HG03521 (cell line): Measurements from ENCODE around the gene TPSG1.
"Not testable (repeated sequence)": the region's sequence is repeated elsewhere in the genome, so short reads cannot be mapped to it uniquely, and the experiment has no call there.

Experiments used
- ATAC-seq: cut with Tn5 transposase; IDR thresholded peaks from one replicate; pipeline ENCODE4 v1.9.1; 2021; ENCODE audit warnings: mild to moderate bottlenecking, moderate library complexity; ENCODE audit not compliant: unreplicated experiment

Gene TPSG1

DNA sequence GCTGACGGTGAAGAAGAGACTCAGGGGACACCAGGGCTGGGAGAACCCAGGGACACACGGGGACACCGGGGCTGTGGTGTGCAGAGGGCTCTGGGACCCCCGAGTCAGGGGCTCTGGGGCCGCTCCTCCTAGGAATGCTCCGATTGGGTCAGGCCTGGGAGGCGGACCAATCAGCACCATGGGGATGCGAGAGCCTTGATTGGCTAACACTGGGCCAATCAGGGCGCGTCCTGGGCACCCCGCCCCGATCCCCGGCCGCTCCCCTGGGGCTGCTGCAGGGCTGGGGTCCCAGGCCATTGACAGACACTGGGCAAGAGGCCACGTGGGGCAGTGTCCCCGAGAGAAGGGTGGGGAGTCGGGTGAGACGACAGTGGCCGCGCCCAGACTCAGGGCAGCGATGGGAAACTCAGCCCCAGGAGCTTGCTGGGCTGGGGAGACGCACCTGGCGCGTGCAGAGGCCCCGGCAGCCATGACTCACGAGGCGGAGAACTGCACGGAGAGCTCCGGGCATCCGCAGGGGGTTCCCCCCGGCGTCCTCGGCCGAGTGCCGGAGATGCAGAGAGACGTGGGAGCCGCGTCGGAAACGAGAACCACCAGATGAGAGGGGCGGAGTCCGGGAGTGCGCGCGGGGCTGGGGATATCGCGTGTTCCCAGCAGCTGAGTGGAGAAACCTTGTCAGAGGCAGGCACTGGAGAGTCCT, 7.1 kb upstream of the TPSG1 start:
- ATAC-seq, result not testable (repeated sequence)

DNA sequence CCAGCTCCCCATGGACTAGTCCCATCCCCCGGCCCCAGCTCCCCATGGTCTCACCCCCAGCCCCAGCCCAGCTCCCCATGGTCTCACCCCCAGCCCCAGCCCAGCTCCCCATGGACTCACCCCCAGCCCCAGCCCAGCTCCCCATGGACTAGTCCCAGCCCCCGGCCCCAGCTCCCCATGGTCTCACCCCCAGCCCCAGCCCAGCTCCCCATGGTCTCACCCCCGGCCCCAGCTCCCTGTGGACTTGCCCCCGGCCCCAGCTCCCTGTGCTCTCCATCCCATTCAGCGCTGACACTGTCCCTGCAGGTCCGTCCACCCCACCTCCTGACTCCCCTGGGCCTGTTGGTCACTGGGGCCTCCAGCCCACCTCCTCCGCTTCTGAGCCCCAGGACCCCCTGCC, 6.2 kb upstream of the TPSG1 start:
- not testable (repeated sequence) for ATAC-seq

- ATAC-seq, result not testable (repeated sequence)
These were observed 5.6 kb upstream of the TPSG1 start for GRCh38 chr16:1230471-1231212.

DNA sequence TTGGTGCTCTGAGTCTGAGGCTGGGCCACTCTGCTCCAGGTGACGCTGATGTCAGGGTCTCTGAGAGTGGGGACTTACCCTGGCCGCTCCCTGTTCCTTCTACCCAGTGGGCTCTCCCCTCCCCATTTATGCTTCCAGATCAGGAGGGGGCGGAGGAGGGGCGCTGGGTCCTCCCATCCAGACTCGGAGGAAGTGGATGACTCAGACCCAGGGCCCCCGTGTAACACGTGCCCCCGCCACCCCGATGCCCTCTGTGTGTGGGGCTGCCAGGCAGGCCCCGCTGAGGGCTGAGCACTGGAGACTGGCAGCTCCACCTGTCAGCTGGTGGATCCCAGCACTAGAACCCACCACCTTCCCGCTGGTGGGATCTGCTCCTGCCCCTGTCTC, 5.0 kb upstream of the TPSG1 start, which contains the start of gene TPSB2:
Gene TPSB2, minus strand, starts transcription at position 101 of the 387 bp plus-strand sequence. CDS start 233 bp downstream, outside the sequence.
- ATAC-seq, result not testable (repeated sequence)

- ATAC-seq, result not testable (repeated sequence)
These were observed 4.4 kb upstream of the TPSG1 start for GRCh38 chr16:1229476-1229875.

DNA sequence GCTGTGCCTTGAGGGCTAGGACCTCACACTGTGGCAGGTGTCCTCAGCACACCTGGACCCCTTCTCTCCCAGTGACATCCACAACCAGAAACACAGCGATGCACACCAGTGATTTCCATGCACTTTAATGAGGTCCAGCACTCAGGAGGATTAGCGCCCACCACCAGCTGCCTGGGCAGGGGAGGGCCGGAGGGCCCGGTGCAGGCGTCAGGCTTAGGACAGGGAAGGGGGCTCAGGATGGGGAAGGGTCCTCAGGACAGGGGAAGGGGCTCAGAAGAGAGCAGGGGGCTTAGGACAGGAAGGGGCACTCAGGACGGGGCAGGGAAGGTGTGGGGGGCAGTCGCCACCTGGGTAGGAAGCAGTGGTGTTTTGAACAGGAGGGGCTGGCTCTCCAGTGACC, 3.2 kb upstream of the TPSG1 start:
- not testable (repeated sequence) for ATAC-seq

DNA sequence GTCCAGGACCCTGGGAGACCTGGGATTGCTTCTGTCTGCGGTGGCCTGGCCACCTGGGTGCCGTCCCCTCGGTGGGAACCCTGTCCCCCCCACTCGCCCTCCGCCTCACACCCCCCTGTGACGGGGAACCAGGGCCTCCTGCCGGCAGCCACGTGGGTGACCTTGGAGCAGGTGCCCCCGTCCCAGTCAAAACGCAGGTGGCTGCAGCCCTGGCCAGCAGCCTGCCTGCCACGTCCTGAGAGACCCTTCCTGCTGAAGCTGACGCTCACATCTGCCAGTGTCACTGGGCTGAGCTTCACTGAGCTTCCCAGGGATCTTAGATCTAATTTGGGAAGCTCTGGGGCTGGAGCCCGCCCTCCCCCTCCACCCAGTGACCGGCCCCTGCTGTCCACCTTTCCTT, 1.6 kb upstream of the TPSG1 start:
- ATAC-seq, result not testable (repeated sequence)

DNA sequence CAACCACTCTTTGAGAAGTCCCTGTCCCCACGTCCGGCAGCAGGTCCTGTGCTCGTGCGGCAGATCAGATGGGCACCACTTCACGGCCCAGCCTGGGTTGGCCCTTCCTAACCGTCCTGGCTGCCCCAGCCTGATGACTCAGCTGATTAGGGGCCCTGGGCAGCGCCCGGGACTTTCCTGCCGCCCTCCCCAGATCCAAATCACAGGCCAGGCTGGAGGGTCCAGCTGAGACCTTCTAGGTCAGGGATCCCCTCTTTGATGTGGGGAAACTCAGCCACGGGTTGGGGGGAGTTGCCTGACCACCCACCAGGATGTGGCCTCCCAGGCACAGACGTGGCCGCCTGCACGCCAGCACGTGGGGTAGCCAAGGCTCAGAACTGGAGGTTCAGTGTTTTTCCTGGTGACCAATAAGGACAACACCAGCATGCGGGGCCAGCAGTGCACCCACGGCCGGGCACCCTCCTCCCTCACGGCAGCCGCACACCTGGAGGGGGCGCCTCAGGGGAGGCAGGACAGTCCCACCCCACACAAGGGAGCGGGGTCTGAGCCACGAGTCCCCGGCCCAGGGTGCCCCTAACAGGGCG, 752 bp upstream of the TPSG1 start:
- not testable (repeated sequence) for ATAC-seq

DNA sequence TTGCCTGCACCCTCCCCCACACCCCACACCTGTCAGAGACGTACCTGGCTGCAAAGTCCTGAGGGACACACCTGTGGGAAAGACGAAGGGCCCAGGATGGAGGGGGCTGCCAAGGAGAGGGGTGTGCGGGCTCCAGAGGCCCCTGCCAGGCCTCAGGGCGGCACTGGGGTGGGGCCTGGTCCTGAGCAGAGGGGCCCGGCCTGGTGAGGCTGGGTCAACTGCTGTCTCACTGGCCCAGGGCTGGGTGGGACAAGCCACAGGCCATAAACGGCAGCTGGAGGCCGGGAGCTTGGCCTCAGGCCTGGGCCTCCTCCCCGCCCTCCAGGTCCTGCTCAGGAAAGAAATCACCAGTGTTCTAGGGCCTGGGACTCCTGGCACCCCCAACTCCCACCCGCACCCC, 510 bp downstream of the TPSG1 start:
- no peak for ATAC-seq

- no peak for ATAC-seq
These were observed 1.5 kb downstream of the TPSG1 start for GRCh38 chr16:1223355-1224214.

DNA sequence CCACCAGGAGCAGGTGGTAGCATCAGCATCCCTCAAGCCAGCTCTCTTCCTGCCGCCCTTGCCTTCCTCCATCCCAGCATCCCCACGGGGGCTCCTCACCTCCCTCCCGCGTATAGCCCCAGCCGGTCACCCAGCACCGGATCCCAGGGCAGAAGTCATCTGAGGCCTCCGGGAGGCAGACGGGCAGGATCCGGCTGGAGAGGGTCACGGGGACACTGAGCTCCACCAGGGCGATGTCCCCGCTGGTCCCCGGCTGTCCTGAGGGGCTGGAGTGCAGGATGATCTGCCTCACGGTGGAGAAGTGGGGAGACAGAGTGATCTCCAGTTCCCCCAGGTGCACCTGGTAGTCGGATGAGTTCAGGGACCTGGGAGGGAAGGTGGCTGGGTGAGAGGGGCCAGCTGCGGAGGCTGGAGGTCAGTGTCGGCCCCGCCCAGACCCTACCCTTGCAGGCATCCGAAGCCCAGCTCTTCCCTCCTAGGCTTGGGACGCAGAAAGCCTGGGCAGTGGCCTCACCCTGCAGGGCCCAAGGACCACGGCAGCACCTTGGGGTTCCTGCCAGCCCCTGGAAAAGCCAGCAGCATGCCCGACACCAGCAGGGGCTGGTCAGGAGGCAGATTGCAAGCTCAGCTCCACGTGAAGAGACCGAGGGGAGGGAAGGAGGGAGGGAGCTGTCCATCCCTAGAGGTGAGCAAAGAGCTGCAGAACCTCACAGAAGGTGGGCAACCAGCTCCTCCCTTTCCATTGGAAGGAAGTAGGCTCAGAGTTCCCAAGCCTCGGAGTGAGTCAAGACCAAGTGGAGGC, 2.3 kb downstream of the TPSG1 start:
- no peak for ATAC-seq

DNA sequence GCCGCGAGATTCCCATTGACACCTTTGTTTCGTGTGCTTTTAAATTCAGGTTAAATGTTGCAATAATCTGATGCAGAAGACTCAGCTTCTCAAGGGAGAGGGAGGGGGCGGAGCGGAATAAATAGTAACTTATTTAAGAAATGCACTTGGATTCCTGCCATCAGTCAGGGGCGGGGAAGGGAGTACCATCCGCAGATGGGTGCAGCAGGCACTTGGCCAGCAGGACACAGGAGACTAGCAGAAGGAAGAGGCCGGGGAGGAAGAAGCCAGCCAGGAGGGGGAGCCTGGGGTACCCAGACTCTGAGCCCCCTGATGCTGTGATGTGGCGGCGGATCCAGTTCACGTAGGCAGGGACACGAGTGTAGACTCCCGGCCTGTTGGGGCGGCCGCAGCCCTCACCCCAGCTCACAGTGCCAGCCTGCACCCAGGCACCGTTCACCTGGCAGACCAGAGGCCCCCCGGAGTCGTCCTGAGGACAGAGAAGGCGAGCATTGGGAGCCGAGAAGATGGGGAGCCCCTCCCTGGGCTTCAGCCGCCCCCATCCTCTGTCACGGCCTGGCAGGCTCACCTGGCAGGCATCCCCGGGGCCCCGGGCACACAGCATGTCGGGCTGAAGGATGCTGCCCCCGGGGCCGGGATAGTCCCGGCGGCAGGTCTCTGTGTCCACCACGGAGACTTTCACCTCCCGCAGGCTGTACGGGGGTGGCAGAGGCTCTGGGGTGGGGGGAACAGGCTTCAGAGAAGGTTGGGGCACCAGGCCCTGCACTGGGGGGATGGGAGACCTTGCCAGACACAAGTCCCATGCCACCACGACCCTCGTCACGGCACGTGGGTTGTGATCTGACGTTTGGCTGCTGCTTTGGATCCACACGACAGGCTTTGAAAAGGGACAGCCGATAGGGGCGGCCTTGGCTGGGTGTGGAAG, 3.2 kb downstream of the TPSG1 start:
- ATAC-seq, result no peak

DNA sequence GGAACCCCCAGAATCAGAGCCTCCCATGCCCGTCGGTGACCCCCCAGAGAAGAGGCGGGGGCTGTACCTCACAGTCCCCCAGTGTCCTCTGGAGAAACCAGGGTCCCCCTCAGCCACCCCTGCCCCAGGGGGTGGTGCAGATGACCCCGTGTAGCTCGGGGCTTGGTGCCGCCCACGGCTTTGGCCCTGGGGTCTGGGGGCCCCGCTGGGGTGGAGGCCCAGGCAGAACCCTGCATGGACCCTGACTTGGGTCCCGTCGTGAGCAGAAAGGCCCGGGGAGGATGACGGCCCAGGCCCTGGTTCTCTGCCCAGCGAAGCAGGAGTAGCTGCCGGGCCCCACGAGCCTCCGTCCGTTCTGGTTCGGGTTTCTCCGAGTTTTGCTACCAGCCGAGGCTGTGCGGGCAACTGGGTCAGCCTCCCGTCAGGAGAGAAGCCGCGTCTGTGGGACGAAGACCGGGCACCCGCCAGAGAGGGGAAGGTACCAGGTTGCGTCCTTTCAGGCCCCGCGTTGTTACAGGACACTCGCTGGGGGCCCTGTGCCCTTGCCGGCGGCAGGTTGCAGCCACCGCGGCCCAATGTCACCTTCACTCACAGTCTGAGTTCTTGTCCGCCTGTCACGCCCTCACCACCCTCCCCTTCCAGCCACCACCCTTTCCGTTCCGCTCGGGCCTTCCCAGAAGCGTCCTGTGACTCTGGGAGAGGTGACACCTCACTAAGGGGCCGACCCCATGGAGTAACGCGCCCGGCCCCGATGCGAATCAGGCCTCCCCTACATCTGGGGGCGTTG, 4.0 kb downstream of the TPSG1 start:
- ATAC-seq, result no peak

DNA sequence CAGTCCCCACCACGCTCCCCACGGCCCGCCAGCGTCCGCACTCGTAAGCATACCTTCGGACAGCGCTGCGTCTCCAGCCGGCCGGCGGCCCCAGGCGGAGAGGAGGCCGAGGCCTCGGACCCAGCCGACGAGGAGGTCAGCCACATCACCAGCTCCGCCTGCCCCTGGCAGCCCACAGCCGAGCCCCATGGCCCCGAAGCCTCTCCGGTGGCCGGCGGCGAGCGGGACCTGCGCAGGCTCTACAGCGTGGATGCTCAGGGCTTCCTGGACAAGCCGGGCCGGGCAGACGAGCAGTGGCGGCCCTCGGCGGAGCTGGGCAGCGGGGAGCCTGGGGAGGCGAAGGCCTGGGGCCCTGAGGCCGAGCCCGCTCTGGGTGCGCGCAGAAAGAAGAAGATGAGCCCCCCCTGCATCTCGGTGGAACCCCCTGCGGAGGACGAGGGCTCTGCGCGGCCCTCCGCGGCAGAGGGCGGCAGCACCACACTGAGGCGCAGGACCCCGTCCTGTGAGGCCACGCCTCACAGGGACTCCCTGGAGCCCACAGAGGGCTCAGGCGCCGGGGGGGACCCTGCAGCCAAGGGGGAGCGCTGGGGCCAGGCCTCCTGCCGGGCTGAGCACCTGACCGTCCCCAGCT, 4.9 kb downstream of the TPSG1 start:
- ATAC-seq, result no peak

GRCh38 chr16:1218930-1219611, 6.0 kb downstream of the TPSG1 start:
- ATAC-seq, result no peak

- no peak for ATAC-seq
These were observed 6.8 kb downstream of the TPSG1 start for GRCh38 chr16:1218061-1218929.
